ENCODE measurements around the gene MT4.

The MT4 gene

DNA sequence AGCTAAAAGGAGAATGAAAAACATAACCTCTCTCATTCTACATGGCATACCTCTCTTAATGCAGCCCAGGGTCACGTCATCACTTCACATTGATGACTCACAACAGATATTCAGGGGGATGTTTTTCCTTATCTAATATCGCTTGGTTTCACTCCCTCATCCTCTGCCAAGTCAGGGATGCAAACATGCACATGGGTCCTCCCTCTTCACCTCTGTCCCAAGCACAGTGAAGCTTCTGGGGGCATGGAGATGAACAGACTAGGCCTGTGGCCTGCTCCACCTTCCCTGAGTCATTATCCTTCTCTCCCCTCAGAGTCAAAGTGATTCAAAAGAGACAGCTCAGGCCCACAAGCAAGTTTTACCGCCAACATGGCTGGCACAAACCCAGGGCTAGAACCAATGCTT, 41.2 kb downstream of the MT4 start:
- DNase-seq, result no peak

DNA sequence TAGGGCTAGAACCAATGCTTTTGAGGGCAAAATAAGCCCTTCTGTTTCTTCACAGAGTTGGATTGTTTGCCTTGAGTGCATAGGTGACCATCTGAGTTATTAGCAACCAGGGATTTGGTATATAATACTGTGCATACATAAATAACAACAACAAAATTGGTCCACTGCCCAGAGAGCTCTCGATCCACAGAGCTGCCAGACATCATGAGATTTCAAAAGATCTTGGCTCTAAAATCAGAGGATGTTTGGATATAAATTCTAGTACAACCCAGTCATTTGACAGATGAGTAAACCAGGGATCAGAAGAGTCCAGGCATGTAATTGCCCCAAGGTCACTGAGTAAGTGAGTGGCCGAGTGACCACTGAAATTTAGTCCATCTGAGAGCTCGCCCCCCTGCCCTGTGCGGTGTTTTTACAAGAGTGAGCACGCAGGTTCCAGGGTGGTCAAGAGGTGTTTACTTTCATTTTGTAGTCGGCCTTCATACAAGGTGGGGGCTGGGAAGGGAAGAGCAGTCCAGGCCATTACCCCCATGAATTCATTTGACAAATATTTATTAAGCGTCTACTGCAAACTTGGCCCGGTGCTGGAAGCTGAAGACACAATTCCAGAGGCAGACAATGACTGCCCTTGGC, 41.7 kb downstream of the MT4 start:
- DNase-seq, result no peak

DNA sequence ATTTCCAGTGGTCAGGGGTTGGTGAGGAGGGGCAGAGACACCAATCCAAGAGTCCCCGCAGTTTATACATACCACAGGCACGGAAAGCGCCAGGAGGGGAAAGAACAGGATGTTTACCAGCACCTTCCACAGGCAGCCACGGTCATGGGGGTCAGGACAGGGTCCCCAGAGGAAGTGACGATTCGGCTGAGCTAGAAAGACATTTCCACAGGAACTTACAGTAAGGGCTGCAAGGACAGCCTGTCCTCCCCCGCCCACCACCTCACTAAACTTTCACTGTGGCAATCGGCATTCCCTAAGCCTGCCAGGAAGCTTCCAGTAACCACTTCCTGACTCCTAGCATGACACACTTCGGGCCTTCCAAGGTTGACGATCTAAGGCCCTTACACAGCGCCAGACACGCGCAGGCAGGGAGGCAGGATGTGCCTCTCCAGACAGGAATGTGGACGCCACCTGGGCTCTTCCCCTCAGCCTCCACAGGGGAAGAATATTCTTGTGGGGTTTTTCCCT, 42.3 kb downstream of the MT4 start:
- DNase-seq, result no peak

DNA sequence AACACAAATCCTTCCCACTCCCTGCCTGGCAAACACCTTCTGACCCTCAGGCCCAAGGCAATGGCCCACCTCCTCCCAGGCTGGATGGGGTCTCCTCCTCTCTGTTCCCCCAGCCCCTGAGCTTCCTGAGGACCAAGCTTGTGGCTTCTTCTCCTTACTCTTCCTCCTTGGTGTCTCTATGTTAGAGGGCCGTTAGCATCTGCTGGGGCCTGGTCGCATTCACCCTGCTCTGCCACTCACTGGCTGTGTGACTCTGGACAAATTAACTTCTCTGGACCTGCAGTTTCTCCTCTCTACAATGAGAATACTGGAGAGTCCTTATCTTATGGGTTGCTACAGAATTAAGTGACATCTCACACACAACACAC, 42.8 kb downstream of the MT4 start:
- no peak for DNase-seq

DNA sequence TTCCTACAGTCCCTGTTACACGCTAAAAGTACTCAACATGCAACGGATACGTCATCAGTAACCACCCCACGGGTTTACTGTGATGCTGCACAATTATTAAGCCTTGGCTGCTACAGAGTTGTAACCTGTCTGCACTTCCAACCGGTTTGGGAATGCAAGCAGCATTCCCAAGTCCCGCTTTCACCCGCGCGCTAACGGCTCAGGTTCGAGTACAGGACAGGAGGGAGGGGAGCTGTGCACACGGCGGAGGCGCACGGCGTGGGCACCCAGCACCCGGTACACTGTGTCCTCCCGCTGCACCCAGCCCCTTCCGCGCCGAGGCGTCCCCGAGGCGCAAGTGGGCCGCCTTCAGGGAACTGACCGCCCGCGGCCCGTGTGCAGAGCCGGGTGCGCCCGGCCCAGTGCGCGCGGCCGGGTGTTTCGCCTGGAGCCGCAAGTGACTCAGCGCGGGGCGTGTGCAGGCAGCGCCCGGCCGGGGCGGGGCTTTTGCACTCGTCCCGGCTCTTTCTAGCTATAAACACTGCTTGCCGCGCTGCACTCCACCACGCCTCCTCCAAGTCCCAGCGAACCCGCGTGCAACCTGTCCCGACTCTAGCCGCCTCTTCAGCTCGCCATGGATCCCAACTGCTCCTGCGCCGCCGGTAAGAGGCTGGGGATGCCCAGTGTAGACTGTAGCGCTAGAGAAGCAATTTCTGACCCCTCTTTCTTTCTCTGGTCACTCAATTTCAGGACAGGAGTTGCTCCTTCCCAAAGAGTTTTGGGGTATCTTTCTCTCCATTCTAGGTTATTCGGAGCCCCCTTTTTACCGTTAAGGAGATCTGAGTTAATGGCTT, 43.4 kb downstream of the MT4 start, which contains the start of gene MT2A:
Gene MT2A (plus strand): TSS at position 542 of the 833 bp plus-strand sequence. CDS start 72 bp downstream, at position 614.
- DNase-seq, result peak; percentile 52 to 82 (median 65)

DNA sequence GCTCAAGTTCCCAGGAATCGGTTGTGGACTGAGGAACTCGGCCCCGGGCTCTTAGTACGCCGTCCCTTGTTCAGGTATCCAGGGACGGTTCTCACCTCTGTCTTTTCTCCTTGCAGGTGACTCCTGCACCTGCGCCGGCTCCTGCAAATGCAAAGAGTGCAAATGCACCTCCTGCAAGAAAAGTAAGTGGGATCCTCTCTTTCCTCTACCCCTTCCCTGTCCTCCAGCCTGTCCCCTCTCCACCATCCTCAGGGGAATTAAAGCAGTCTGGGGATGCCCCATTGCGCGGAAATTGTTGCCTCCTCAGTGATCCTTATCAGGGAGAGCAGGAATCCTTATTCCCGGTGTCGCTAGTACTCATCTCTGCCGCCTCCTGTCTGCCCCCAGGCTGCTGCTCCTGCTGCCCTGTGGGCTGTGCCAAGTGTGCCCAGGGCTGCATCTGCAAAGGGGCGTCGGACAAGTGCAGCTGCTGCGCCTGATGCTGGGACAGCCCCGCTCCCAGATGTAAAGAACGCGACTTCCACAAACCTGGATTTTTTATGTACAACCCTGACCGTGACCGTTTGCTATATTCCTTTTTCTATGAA, 44.1 kb downstream of the MT4 start:
- no peak for DNase-seq

DNA sequence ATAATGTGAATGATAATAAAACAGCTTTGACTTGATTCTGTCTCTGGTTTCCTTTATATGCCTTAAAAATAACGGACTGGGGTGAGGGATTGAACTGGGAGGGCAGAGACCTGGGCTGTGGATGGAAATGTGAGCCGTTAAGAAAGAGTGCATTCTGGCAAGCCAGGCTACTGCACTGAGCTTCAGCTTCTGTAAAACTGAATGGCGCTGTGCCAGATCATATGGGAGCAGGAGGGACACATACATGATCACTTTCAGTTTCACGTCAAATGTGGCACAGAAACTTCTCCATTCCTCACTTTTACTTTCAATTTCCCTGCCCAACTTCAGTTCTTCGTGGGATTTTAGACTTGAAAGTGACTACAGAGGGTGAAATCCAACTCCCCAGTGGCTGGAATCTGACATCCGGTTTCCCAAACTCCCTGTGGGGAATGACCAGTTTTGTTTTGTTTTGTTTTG, 44.6 kb downstream of the MT4 start:
- DNase-seq, result peak; percentile 31 to 49 (median 40)

DNA sequence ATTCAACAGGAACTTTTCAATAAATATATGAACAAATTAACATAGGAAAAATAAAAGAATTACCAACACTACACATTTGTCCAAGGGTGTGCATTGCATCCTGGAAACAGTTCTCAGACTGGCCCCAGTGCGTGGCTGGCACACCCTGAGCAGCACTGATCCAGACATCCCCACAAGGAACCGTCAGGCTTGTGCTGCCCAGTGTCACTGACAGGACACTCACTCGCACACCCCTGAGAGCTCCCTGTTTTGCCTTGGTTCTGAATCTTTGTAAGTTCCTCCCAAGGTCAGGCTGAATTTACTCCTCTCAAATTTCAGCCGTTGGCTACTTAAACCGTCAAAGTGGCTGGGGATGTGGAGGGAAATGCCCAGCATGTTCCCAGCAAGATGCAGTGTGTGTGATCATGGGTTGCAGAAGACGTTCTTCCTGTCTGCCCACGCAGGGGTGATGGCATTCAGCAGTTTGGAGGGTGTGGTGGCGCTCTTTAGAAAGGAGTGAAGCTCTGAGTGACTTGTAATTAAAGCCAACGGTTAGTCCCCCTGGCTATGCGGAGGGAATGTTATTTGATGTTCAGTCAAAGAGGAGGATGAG, 45.2 kb downstream of the MT4 start:
- DNase-seq, result peak in 3 of 4 experiments; percentile 17 to 27 (median 20)

DNA sequence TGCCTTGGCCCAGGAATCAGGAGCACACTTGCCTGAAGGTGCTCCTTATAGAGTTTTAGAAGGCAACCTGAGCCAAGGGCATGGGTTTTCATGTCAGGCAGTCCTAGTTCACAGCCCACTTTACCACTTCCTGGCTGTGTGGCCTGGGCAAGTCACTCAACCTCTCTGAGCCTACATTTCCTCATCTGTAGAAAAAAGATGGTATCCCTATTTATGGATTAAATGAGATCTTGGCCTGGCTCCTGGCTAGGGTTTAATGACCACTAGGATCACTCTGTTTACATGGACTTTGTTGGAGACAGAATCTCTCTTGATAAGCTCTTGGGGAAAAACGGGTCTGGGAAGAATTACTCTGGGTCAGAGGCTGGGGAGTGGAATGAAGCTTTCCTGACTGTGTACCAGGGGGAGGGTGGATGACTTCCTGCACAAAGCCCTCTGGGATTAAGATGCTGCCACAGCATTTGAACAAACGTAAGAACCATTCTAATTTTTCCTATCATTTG, 45.8 kb downstream of the MT4 start:
- no peak for DNase-seq

DNA sequence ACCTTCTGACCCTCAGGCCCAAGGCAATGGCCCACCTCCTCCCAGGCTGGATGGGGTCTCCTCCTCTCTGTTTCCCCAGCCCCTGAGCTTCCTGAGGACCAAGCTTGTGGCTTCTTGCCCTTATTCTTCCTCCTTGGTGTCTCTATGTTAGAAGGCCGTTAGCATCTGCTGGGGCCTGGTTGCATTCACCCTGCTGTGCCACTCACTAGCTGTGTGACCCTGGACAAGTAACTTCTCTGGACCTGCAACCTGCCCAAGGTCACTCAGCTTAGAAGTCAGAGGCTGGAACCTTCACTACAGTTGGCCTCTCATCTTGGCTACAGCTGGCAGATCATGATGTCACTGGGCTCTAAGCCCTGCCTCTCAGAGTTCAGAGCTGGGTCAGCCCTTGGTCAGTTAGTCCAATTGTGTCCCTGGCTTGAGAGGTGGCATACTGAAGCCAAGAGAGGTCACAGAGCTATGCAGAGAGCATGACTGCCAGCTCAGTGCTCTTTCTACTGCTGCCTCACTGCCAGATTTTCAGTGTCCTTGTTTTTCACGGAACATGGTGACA, 46.5 kb downstream of the MT4 start:
- DNase-seq, result no peak

DNA sequence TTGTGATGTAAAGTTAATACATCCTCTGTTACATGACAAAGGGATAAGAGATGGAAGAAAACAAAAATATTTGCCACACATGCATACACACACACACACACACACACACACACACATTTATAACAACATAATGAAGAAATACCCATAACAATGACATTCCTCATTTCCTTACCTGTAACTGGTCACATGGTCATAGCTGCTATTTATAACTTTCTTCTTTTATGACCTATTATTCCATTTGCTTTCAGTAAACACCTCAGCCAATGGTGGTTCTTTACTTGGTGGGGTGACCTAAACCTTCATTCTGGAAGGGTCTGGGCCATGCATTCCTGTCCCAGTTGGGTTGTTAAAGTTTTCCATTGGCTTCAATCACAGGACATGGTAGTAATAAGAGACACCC, 48.8 kb downstream of the MT4 start:
- DNase-seq, result no peak

DNA sequence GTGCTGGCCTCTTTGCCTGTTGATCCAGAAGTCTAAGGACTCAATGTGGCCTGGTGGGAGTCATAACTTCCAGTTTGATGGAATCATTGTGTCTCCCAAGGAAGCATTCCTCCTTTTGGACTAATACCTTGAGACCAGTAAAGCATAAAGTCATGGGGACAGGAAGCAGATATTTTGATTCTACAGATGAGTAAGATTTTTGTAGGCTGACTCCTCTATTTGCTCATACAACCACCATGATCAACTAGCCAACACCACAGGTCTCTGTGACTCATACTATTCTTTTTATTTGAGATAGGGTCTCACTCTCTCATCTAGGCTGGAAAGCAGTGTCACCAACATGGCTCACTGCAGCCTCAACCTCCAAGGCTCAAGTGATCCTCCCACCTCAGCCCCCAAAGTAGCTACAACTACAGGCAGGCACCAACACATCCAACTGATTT, 49.7 kb downstream of the MT4 start:
- DNase-seq, result no peak

DNA sequence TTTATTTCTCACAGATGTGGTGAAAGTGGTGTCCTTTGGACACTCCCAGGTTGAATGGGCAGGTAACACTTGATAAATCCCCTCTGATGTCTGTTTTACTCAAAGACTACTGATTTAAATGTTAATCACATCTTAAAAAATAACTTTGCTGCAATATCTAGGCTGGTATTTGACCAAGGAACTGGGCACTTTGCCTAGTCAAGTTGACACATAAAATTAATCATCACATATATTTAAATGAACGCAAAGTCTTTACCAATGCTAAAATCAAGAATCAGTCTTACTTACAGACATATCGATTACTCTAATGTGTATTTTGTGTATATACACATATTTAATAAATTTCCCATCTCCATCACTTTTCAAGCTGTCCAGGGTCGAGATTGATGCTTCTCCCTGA, 50.5 kb downstream of the MT4 start:
- DNase-seq, result no peak

DNA sequence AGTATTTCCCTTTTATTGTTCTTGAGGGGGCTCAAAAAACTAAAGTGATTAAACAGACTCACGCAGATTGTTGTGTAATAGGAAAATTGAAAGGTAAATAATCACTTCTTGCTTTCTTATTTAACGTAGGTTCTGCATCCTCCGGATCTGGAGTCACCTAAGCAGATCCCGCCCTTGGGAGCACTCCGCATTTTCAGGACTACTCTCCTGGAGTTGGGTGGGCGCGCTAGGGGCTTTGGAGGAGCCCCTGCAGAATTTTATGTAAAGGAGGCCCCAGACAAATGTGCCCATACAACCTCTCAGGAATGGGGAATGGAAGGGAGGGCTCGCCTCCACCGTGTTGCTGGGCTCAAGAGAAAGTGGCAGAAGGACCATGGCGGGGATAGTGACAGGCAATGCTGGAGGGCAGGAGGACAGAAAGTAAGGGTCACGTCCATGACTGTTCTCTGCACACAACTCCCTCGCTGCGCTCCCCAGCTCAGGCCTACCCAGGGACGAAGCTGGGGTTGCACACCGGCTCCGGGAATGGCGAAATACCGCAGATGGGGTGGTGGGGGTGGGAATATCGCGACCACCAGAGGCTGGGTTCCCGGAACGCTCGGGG, 51.8 kb downstream of the MT4 start:
- DNase-seq, result no peak

DNA sequence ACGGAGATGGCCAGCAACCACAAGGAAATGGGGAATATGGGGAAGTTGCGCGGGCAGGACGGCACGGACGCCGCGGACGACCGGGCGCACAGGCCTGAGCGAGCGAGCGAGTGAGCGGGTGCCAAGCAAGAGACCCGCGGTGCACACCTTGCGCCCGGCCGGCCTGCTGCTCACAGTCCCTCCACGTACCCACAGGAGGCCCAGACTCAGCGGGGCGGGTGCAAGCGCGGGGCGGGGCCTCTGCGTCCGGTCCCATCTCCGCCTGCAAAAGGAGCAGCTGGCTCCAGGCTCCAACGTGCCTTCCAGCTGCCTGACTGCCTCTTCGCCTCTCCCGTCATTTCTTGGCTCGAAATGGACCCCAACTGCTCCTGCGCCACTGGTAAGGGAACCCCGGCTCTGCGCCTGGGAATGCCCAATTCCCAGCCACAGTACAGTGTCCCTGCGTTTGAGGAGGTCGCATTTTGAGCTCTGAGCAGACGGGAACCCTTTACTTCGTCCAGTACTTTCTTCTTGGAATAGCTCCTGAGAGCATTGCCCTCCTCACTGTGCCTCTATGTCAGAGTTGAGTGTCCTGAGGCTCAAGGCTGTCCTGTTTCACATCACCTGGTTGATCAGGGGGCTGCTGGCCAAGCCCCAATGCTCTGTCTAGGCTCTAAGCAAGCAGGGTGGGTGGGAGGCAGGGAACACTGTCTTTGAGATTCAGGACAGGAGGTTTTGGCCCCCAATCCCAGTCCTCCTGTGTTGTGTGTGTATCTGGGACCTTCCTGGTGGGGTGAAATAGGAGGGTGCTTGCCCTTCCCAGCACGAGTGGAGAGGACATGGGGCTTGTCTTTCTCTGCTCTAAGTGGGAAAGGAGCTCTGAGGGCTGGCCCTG, 52.6 kb downstream of the MT4 start:
- peak in 1 of 4 experiments; percentile 38 for DNase-seq

DNA sequence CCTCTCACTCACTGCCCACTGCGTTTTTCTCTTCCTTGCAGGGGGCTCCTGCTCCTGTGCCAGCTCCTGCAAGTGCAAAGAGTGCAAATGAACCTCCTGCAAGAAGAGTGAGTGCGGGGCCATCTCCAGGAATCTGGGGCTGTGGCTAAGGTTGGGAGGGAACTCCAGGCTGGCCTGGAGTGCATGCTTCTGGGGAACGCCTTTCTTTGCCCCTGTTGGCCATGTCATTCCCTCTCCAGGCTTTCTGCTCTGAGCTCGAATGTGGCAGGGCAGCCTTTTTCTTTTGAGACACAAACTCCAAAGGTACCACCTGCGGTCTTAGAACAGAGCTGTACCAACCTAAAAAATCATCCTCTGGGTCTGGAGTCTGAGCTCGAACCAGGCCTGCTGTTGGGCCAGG, 53.3 kb downstream of the MT4 start:
- DNase-seq, result no peak
